A549 (cell line): ENCODE measurements around the gene FHIT. TPM values are rescaled to one million over a fixed set of nuclear protein-coding genes. Genes with fewer than 3 reads are reported as not detected.

ENCODE experiments used
- ATAC-seq, 2 experiments: fragments of 200-7000 bp in 1 of 2; fragments of >200 bp in 1 of 2; cut with Nextera tagmentation in 1 of 2; cut with Tn5 transposase in 1 of 2; 3 replicates each; pipeline versions ENCODE4 v1.8.0 to v1.9.1; 2018 to 2020; ENCODE audit warnings: mild to moderate bottlenecking in 1 of 2, moderate library complexity in 1 of 2
- CTCF ChIA-PET: fragments of 300-600 bp; sonication (Branson Sonifier 250); formaldehyde crosslinking; extraction: SDS; loops from one replicate; lab custom pipeline; 2021; ENCODE audit warnings: antibody characterized with exemption, inconsistent platforms; lab: Yijun Ruan, JAX
- POLR2A ChIA-PET: fragments of 350-600 bp; formaldehyde crosslinking; extraction: SDS; loops from one replicate; lab custom pipeline; 2021; ENCODE audit warnings: antibody characterized with exemption, inconsistent platforms; lab: Yijun Ruan, JAX
- DNase-seq, 2 experiments: peaks; one replicate each; pipeline versions ENCODE4 v3.0.0 to v3.0.0-alpha.2; 2011 to 2016; ENCODE audit warnings: low read depth in 1 of 2, low spot score in 1 of 2
- FAIRE-seq: peaks from 2 replicates; lab custom pipeline; 2011; peaks lifted over from hg19 to GRCh38; lab: Jason Lieb, UNC
- H3K27ac ChIP-seq, 2 experiments: fragments of >200 bp; sonication (Bioruptor Twin); formaldehyde crosslinking; 3 replicates each; pipeline ENCODE4 v1.5.1; 2016 to 2017
- H3K4me1 ChIP-seq: fragments of >200 bp; sonication (Bioruptor Twin); formaldehyde crosslinking; 3 replicates; pipeline ENCODE4 v1.6.1; 2016
- H3K4me2 ChIP-seq: fragments of >200 bp; sonication (Bioruptor Twin); formaldehyde crosslinking; 3 replicates; pipeline ENCODE4 v1.6.1; 2016
- H3K4me3 ChIP-seq: fragments of >200 bp; sonication (Bioruptor Twin); formaldehyde crosslinking; 3 replicates; pipeline ENCODE4 v1.5.1; 2016
- H3K9me3 ChIP-seq: fragments of >200 bp; sonication (Bioruptor Twin); formaldehyde crosslinking; 3 replicates; pipeline ENCODE4 v1.6.1; 2016
- BHLHE40 ChIP-seq: IDR thresholded peaks from 2 replicates; pipeline ENCODE4 v1.6.1; 2012; ENCODE audit warnings: low read depth, low read length, inconsistent platforms
- CBX2 ChIP-seq: fragments of 200-600 bp; sonication (generic); IDR thresholded peaks from 2 replicates; pipeline ENCODE4 v1.6.1; 2016; ENCODE audit warnings: low read depth, mild to moderate bottlenecking, borderline replicate concordance
- EHF ChIP-seq: fragments of 250-450 bp; sonication (Bioruptor Pico); IDR thresholded peaks from 2 replicates; pipeline ENCODE4 v1.5.0; 2020; ENCODE audit warnings: mild to moderate bottlenecking
- ESRRA ChIP-seq: fragments of 150-350 bp; IDR thresholded peaks from 2 replicates; pipeline ENCODE4 v1.6.1; 2014; ENCODE audit warnings: mild to moderate bottlenecking, low read length, borderline replicate concordance
- FOSL2 ChIP-seq, 2 experiments: fragments of 450-650 bp in 1 of 2; fragments of >200 bp in 1 of 2; sonication (Bioruptor Twin) in 1 of 2; formaldehyde crosslinking; IDR thresholded peaks; 2 replicates each; pipeline versions ENCODE4 v1.5.0 to v1.6.1; 2016 to 2020; ENCODE audit warnings: mild to moderate bottlenecking in 1 of 2, moderate library complexity in 1 of 2
- HEYL ChIP-seq: fragments of 250-450 bp; sonication (Bioruptor Pico); IDR thresholded peaks from 2 replicates; pipeline ENCODE4 v1.8.0; 2021; ENCODE audit warnings: mild to moderate bottlenecking, moderate library complexity
- HOXB5 ChIP-seq: fragments of 250-450 bp; sonication (Bioruptor Pico); IDR thresholded peaks from 2 replicates; pipeline ENCODE4 v1.5.0; 2020; ENCODE audit warnings: mild to moderate bottlenecking, moderate library complexity
- JUN ChIP-seq, 2 experiments: fragments of >200 bp; sonication (Bioruptor Twin); formaldehyde crosslinking; IDR thresholded peaks; 2 replicates in 1 of 2; 3 replicates in 1 of 2; pipeline ENCODE4 v1.6.1; 2016 to 2017
- NFE2L2 ChIP-seq: fragments of 150-350 bp; conservative IDR thresholded peaks from 2 replicates; pipeline ENCODE4 v1.6.1; 2014; ENCODE audit warnings: low read length
- RAD21 ChIP-seq, 2 experiments: fragments of >200 bp in 1 of 2; sonication (Bioruptor Twin) in 1 of 2; formaldehyde crosslinking in 1 of 2; IDR thresholded peaks in 1 of 2; conservative IDR thresholded peaks in 1 of 2; 2 replicates in 1 of 2; 3 replicates in 1 of 2; pipeline ENCODE4 v1.6.1; 2012 to 2018; ENCODE audit warnings: inconsistent platforms in 1 of 2
- RFX5 ChIP-seq: fragments of 450-650 bp; IDR thresholded peaks from 2 replicates; pipeline ENCODE4 v1.7.1; 2014; ENCODE audit warnings: antibody characterized with exemption, mild to moderate bottlenecking, moderate library complexity
- SREBF2 ChIP-seq: fragments of 450-650 bp; IDR thresholded peaks from 2 replicates; pipeline ENCODE4 v1.6.1; 2014; ENCODE audit warnings: mild to moderate bottlenecking, moderate library complexity
- TFCP2L1 ChIP-seq: fragments of 250-450 bp; sonication (Bioruptor Pico); IDR thresholded peaks from 2 replicates; pipeline ENCODE4 v1.5.0; 2021; ENCODE audit warnings: mild to moderate bottlenecking
- ZFP36 ChIP-seq: fragments of 450-650 bp; IDR thresholded peaks from 2 replicates; pipeline ENCODE4 v1.6.1; 2014; ENCODE audit warnings: borderline replicate concordance; ENCODE audit not compliant: partially characterized antibody
- ZNF302 ChIP-seq: fragments of 250-450 bp; sonication (Bioruptor Pico); IDR thresholded peaks from 2 replicates; pipeline ENCODE4 v1.9.0; 2021; ENCODE audit warnings: inconsistent platforms, mild to moderate bottlenecking, moderate library complexity
- WGBS: methylation state at CpG from one replicate; pipeline ENCODE4 v1.1.6; 2017; ENCODE audit errors: missing lambda C conversion rate; 5-methylcytosine and 5-hydroxymethylcytosine counted together
- polyA plus RNA-seq, 4 experiments: library from polyadenylated mRNA; depleted of rRNA in 3 of 4; stranded (reverse); fragments of >200 nt; fragmentation: RNase III in 1 of 4; extraction: RNeasy Plus Mini Kit Qiagen cat#74134 plus additional on column Dnase treatment in 1 of 4; gene quantifications; 2 replicates in 3 of 4; 3 replicates in 1 of 4; pipeline ENCODE4 v1.2.3, GENCODE V29; 2011 to 2017
- TF ChIP-seq, protein P1 (sequence below): IDR thresholded peaks from 2 replicates; pipeline ENCODE4 v1.6.1; 2012; ENCODE audit warnings: low read depth, borderline replicate concordance
- TF ChIP-seq, protein P2 (sequence below): fragments of >200 bp; sonication (Bioruptor Twin); formaldehyde crosslinking; IDR thresholded peaks from 2 replicates; pipeline ENCODE4 v1.6.1; 2016
- TF ChIP-seq, protein P3 (sequence below): fragments of 200-600 bp; sonication (generic); IDR thresholded peaks from 2 replicates; pipeline ENCODE4 v1.6.1; 2016; ENCODE audit warnings: antibody characterized with exemption, mild to moderate bottlenecking, moderate library complexity
- TF ChIP-seq, protein P4 (sequence below): fragments of 250-450 bp; sonication (Bioruptor Pico); IDR thresholded peaks from 2 replicates; pipeline ENCODE4 v1.5.0; 2021; ENCODE audit warnings: mild to moderate bottlenecking, moderate library complexity, borderline replicate concordance

The FHIT gene
- polyA plus RNA-seq, 2 of the 4 experiments (the other 2 are of a cell fraction), result 0.76 to 0.92 TPM

DNA sequence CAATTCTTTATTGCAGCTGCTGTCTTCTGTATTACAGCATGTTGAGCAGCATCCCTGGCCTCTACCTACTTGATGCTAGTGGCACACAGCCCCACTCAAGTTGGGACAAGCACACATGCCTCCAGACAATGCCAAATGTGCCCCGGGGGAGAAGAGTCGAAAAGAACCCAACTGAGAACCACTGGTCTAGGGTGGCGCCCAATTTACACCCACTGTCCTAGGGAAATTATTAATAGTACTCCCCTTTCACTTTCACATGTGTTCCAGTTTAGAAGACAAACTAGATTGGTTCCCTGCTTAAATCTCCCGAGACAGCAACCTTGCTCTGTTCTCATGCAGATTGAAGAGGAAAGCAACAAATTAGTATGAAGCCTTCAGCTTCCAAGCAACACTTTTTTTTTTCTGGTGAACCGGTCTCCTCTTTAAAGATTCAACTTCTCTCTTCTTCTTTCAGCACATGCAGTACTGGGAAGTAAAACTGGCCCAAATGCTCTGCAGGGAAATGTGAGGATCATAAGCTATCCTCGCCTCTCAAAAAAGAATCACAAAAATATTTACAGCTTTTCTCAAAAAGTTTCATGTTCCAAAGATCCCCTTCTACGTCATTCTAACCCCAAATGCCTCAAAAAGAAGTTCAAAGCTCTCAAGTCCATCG, 1377.5 kb downstream of the FHIT start:
- Histone ChIP-seq H3K9me3 (no peaks in the 10 kb centered on the region), H3K4me2 (no peak overlapping the region), H3K27ac (no peak overlapping the region), H3K4me1 (no peaks in the 10 kb centered on the region), H3K4me3 (no peak overlapping the region)
- ATAC-seq (no peak), FAIRE-seq (no peak), DNase-seq (no peak)
- ChIA-PET CTCF (interaction anchor here (0.6 kb wide), 1 partner anchor 15 kb away, joined by 3 read pairs; no protein-coding TSS in a partner anchor), POLR2A (no interaction called here)
- 10% methylated on average over 7 of the region's 8 CpGs for WGBS
- TF ChIP-seq HOXB5 (CRISPR knock-in tag), result no peak
- TF ChIP-seq, protein P1, sequence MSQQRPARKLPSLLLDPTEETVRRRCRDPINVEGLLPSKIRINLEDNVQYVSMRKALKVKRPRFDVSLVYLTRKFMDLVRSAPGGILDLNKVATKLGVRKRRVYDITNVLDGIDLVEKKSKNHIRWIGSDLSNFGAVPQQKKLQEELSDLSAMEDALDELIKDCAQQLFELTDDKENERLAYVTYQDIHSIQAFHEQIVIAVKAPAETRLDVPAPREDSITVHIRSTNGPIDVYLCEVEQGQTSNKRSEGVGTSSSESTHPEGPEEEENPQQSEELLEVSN, result no peak
- TF ChIP-seq ZNF302, result no peak
- TF ChIP-seq, protein P2, sequence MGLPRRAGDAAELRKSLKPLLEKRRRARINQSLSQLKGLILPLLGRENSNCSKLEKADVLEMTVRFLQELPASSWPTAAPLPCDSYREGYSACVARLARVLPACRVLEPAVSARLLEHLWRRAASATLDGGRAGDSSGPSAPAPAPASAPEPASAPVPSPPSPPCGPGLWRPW, result no peak
- TF ChIP-seq CBX2, result no peak
- TF ChIP-seq FOSL2 (IDR thresholded peaks at IDR 0.05), result no peak
- no peak for TF ChIP-seq FOSL2 (CRISPR knock-in tag; IDR thresholded peaks at IDR 0.05)

DNA sequence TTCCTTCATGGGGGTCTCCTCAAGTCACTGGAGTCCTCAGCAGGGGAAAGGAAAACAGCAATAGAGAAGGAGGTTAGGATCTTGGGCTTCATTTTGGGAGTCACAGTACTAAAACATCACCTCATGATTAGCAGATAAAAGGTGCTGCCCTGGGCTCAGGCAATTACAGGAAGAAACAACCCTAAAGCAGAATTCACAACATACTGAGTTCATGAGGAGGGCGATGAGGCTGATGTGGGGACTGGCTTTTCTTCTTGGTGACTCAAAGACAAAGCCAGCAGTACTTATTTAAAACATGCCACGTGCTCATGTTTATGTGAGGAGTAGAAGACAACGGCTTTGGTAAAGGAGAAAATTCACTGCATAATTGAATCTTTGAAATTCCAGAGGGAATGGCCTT, 1379.1 kb downstream of the FHIT start:
- DNase-seq (no peak), FAIRE-seq (no peak), ATAC-seq (no peak)
- no peak for TF ChIP-seq JUN (IDR thresholded peaks at IDR 0.05)
- TF ChIP-seq ESRRA, result no peak
- TF ChIP-seq, protein P1, result no peak
- no peak for TF ChIP-seq BHLHE40
- H3K4me1 ChIP-seq, result no peaks in the 10 kb centered on the region
- ChIA-PET CTCF (no interaction called here), POLR2A (no interaction called here)
- no peaks in the 10 kb centered on the region for H3K9me3 ChIP-seq
- no peak overlapping the region for H3K4me2 ChIP-seq
- H3K27ac ChIP-seq, result no peak overlapping the region
- WGBS, result 2% methylated on average over 3 of the region's 3 CpGs
- H3K4me3 ChIP-seq, result no peak overlapping the region

DNA sequence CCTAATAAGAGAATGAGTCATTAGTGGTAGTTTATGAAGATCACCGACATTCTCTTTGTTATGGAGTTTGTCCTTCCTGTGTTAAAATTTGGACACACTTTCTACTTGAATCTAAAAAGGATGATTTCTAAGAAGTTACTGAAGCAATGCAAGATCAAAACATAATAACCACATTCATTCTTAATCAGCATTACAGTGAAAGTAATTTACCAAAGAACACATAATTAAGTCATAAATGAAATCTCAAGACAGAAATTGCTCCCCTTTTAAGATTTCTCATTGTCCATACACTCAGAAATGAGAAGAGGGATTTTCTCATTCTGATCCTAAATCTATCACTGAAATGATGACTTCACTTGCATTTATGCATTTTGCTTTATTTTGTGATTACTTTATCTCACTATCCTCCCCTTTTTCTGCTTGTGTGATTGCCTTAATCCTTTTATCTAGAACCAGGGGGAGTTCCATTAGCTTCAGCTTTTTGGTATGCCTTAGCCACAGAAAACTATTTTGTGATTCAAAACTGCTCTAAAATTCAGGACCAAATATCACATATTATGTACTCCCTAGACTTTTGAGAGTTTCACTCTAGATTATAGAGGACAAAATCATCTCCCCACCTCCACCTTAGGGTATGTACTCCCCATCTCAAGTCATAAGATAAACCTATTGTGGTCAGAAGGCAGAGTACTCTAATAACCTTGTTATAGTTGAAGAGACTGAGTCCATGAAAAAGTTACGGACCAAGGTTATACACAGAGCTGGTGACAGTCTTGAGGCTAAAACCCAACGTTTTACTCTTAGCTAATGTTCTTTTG, 1383.9 kb downstream of the FHIT start:
- Histone ChIP-seq H3K4me2 (no peak overlapping the region), H3K4me3 (no peak overlapping the region), H3K9me3 (no peaks in the 10 kb centered on the region), H3K4me1 (no peaks in the 10 kb centered on the region), H3K27ac (no peak overlapping the region)
- ChIA-PET POLR2A (no interaction called here), CTCF (interaction anchor here (2.0 kb wide), 1 partner anchor 10 kb away, joined by 7 read pairs; no protein-coding TSS in a partner anchor)
- no peak for DNase-seq
- WGBS, result 29% methylated on average over 3 of the region's 3 CpGs
- no peak for FAIRE-seq
- ATAC-seq, result no peak
- TF ChIP-seq RFX5 (no peak), ZFP36 (no peak), BHLHE40 (no peak)

DNA sequence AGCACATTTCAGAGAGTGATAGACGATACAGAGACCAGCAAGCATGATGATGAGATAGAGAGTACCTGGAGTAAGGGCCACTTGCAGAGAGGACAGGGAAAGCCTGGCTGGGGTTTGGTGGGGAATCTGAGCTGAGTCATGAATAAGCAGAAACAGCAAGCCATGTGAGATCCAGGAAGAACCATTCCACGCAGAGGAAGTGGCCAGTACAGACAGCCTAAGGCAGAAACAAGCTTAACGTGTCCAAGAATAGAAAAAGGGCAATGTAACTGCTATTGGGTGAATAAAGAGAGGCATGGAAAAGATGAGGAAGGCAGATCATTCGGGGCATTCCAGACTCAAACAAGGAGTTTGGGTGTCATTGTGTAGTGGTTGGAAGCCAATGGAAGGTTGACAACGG, 1385.2 kb downstream of the FHIT start:
- ChIA-PET CTCF (interaction anchor here (0.6 kb wide), 1 partner anchor 394 kb away, joined by 3 read pairs; no protein-coding TSS in a partner anchor), POLR2A (no interaction called here)
- ATAC-seq, result no peak
- no peak overlapping the region for H3K27ac ChIP-seq
- no peak overlapping the region for H3K4me2 ChIP-seq
- no peak overlapping the region for H3K4me3 ChIP-seq
- no peak for FAIRE-seq
- WGBS, result 8% methylated on average over 5 of the region's 5 CpGs
- DNase-seq, result no peak
- no peaks in the 10 kb centered on the region for H3K9me3 ChIP-seq
- no peaks in the 10 kb centered on the region for H3K4me1 ChIP-seq
- TF ChIP-seq, protein P3, sequence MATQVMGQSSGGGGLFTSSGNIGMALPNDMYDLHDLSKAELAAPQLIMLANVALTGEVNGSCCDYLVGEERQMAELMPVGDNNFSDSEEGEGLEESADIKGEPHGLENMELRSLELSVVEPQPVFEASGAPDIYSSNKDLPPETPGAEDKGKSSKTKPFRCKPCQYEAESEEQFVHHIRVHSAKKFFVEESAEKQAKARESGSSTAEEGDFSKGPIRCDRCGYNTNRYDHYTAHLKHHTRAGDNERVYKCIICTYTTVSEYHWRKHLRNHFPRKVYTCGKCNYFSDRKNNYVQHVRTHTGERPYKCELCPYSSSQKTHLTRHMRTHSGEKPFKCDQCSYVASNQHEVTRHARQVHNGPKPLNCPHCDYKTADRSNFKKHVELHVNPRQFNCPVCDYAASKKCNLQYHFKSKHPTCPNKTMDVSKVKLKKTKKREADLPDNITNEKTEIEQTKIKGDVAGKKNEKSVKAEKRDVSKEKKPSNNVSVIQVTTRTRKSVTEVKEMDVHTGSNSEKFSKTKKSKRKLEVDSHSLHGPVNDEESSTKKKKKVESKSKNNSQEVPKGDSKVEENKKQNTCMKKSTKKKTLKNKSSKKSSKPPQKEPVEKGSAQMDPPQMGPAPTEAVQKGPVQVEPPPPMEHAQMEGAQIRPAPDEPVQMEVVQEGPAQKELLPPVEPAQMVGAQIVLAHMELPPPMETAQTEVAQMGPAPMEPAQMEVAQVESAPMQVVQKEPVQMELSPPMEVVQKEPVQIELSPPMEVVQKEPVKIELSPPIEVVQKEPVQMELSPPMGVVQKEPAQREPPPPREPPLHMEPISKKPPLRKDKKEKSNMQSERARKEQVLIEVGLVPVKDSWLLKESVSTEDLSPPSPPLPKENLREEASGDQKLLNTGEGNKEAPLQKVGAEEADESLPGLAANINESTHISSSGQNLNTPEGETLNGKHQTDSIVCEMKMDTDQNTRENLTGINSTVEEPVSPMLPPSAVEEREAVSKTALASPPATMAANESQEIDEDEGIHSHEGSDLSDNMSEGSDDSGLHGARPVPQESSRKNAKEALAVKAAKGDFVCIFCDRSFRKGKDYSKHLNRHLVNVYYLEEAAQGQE, result no peak
- TF ChIP-seq HEYL (CRISPR knock-in tag) (no peak), SREBF2 (no peak), BHLHE40 (no peak), ESRRA (no peak), RAD21 (conservative IDR thresholded peaks at IDR 0.05 in 1 of 2, IDR thresholded peaks at IDR 0.05 in 1 of 2) (no peak), TFCP2L1 (no peak), EHF (CRISPR knock-in tag) (no peak), NFE2L2 (no peak)
- TF ChIP-seq, protein P4, sequence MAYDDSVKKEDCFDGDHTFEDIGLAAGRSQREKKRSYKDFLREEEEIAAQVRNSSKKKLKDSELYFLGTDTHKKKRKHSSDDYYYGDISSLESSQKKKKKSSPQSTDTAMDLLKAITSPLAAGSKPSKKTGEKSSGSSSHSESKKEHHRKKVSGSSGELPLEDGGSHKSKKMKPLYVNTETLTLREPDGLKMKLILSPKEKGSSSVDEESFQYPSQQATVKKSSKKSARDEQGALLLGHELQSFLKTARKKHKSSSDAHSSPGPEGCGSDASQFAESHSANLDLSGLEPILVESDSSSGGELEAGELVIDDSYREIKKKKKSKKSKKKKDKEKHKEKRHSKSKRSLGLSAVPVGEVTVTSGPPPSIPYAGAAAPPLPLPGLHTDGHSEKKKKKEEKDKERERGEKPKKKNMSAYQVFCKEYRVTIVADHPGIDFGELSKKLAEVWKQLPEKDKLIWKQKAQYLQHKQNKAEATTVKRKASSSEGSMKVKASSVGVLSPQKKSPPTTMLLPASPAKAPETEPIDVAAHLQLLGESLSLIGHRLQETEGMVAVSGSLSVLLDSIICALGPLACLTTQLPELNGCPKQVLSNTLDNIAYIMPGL (CRISPR knock-in tag), result no peak
- TF ChIP-seq, protein P2, result no peak
